Neural cell (in vitro differentiated cells): ENCODE data around the gene RNF133.

Source experiments
- CTCF ChIP-seq: fragments of 450-650 bp; IDR thresholded peaks from 2 replicates; pipeline ENCODE4 v1.5.1; 2014; ENCODE audit warnings: antibody characterized with exemption, mild to moderate bottlenecking, moderate library complexity; ENCODE audit not compliant: poor library complexity, severe bottlenecking
- EP300 ChIP-seq: fragments of 450-650 bp; conservative IDR thresholded peaks from 2 replicates; pipeline ENCODE4 v1.6.1; 2014; ENCODE audit warnings: antibody characterized with exemption, mild to moderate bottlenecking, moderate library complexity; ENCODE audit not compliant: poor library complexity, severe bottlenecking
- MXI1 ChIP-seq: fragments of 450-650 bp; conservative IDR thresholded peaks from 2 replicates; pipeline ENCODE4 v1.6.1; 2014; ENCODE audit warnings: antibody characterized with exemption, mild to moderate bottlenecking; ENCODE audit not compliant: poor library complexity, severe bottlenecking
- SMC3 ChIP-seq: fragments of 450-650 bp; conservative IDR thresholded peaks from 2 replicates; pipeline ENCODE4 v1.6.1; 2014; ENCODE audit warnings: antibody characterized with exemption, mild to moderate bottlenecking, moderate library complexity; ENCODE audit not compliant: poor library complexity
- TAF1 ChIP-seq: IDR thresholded peaks from 2 replicates; pipeline ENCODE4 v1.6.1; 2012; ENCODE audit warnings: low read depth
- TF ChIP-seq, protein P1 (sequence below): IDR thresholded peaks from 2 replicates; pipeline ENCODE4 v1.6.1; 2012; ENCODE audit warnings: borderline replicate concordance

DNA sequence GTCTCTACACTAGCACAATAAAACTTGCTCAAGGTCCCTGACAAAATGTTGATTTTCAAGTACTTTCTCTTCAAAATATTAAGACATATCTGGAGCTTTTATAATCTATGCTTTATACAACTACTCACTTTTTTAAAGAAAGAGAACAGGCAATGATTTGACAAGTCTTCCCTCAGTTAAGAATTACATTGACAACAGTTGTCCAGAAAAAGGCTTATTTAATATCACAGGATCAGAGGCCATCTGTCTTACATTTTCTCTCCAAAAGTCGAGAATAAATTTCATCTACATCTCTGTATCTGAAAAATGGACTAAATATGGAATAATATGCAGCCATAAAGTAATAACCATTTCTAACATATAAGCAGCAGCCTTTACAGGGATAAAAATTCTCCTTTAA lies 12.0 kb upstream of the RNF133 start:
- TF ChIP-seq CTCF: no peak
- TF ChIP-seq, protein P1, sequence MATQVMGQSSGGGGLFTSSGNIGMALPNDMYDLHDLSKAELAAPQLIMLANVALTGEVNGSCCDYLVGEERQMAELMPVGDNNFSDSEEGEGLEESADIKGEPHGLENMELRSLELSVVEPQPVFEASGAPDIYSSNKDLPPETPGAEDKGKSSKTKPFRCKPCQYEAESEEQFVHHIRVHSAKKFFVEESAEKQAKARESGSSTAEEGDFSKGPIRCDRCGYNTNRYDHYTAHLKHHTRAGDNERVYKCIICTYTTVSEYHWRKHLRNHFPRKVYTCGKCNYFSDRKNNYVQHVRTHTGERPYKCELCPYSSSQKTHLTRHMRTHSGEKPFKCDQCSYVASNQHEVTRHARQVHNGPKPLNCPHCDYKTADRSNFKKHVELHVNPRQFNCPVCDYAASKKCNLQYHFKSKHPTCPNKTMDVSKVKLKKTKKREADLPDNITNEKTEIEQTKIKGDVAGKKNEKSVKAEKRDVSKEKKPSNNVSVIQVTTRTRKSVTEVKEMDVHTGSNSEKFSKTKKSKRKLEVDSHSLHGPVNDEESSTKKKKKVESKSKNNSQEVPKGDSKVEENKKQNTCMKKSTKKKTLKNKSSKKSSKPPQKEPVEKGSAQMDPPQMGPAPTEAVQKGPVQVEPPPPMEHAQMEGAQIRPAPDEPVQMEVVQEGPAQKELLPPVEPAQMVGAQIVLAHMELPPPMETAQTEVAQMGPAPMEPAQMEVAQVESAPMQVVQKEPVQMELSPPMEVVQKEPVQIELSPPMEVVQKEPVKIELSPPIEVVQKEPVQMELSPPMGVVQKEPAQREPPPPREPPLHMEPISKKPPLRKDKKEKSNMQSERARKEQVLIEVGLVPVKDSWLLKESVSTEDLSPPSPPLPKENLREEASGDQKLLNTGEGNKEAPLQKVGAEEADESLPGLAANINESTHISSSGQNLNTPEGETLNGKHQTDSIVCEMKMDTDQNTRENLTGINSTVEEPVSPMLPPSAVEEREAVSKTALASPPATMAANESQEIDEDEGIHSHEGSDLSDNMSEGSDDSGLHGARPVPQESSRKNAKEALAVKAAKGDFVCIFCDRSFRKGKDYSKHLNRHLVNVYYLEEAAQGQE: no peak
- no peak for TF ChIP-seq TAF1
- TF ChIP-seq EP300: no peak
- TF ChIP-seq SMC3: no peak
- TF ChIP-seq MXI1: no peak
